GM12801 (cell line): Measurements from ENCODE around the gene EIF5AL1.

Source experiments
- TF ChIP-seq, protein P1 (sequence below): IDR thresholded peaks from one replicate; pipeline ENCODE4 v1.5.1; 2011; ENCODE audit warnings: control low read depth; ENCODE audit not compliant: insufficient read length; ENCODE audit errors: extremely low read depth

EIF5AL1 gene

DNA sequence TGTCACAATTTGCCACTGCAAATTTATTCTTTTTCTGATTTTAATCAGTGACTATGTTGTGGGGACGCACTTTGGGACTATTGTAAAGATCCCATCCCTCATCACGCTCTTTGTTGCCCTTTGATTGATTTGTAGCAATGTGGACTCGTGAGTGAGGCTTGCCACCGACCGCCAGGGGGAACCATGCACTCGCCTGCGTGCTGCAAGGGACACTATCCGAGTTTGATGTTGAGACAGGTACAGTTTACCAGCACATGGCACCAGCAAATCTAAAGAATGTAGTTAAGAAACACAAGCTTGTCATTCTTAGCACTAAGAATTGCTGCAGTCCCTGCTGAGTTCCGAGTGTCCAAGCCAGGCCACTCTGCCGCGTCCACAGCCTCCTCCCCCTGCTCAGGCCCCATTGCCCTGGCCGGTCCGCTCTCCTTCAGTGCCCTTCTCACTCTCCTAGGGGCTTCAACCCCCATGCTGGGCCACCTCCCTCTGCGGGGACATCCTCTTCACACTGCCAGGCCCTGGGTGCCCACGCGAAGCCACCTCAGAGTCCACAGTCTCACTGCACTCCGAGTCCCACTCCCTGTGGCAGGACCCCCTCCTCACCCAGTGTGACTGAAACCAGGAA lies 49.9 kb downstream of the EIF5AL1 start:
- TF ChIP-seq, protein P1, sequence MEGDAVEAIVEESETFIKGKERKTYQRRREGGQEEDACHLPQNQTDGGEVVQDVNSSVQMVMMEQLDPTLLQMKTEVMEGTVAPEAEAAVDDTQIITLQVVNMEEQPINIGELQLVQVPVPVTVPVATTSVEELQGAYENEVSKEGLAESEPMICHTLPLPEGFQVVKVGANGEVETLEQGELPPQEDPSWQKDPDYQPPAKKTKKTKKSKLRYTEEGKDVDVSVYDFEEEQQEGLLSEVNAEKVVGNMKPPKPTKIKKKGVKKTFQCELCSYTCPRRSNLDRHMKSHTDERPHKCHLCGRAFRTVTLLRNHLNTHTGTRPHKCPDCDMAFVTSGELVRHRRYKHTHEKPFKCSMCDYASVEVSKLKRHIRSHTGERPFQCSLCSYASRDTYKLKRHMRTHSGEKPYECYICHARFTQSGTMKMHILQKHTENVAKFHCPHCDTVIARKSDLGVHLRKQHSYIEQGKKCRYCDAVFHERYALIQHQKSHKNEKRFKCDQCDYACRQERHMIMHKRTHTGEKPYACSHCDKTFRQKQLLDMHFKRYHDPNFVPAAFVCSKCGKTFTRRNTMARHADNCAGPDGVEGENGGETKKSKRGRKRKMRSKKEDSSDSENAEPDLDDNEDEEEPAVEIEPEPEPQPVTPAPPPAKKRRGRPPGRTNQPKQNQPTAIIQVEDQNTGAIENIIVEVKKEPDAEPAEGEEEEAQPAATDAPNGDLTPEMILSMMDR, result no peak

DNA sequence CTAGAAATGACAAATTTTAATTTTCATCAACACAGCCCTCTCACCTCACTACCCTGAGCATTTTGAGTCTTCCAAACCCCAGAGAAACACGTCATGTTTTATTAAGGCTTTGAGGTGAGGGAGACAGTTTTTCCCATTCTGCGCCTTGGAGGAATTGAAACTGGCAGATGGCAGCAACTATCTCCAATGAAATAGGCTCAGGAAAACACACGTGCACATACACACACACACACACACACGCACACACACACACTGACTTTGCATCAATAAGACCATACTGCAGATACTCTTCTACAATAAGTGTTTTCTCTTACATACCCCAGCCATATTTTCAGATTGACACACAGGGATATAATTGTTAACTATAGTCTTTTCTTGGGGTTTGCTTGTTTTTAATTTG lies 51.1 kb downstream of the EIF5AL1 start:
- TF ChIP-seq, protein P1, result no peak
